PFSK-1 (cell line): ENCODE results near the gene KRI1.

Source experiments
- FOXP2 ChIP-seq: optimal IDR thresholded peaks from 2 replicates; pipeline ENCODE3; 2011; ENCODE audit warnings: borderline replicate concordance, control low read depth, inconsistent platforms; ENCODE audit not compliant: insufficient read depth; ENCODE audit errors: extremely low read length, extremely low read depth
- POLR2AphosphoS5 ChIP-seq: IDR thresholded peaks from 2 replicates; pipeline ENCODE4 v1.6.1; 2012; ENCODE audit warnings: low read depth, mild to moderate bottlenecking, control low read depth, low read length, moderate library complexity
- SIN3A ChIP-seq: IDR thresholded peaks from 2 replicates; pipeline ENCODE4 v1.6.1; 2012; ENCODE audit warnings: mild to moderate bottlenecking, low read length, moderate library complexity, borderline replicate concordance; ENCODE audit not compliant: insufficient read depth
- TAF1 ChIP-seq: IDR thresholded peaks from 2 replicates; pipeline ENCODE4 v1.6.1; 2012; ENCODE audit warnings: low read length, control low read depth, borderline replicate concordance; ENCODE audit not compliant: insufficient read depth
- TF ChIP-seq, protein P1 (sequence below), 2 experiments: IDR thresholded peaks; 2 replicates each; pipeline versions ENCODE4 v1.6.1 to v1.8.0; 2011 to 2012; ENCODE audit warnings: low read depth in 2 of 2, low read length in 2 of 2, control low read depth in 1 of 2, inconsistent platforms in 1 of 2, mild to moderate bottlenecking in 1 of 2, moderate library complexity in 1 of 2; ENCODE audit not compliant: insufficient read depth in 1 of 2

KRI1 gene

GRCh38 chr19:10517760-10518443, 47.9 kb downstream of the KRI1 start:
- TF ChIP-seq SIN3A: 0 out of 2 replicates have a peak, but pooled peaks have one; percentile 42
- TF ChIP-seq POLR2AphosphoS5: peak; percentile 63
- TF ChIP-seq, protein P1, sequence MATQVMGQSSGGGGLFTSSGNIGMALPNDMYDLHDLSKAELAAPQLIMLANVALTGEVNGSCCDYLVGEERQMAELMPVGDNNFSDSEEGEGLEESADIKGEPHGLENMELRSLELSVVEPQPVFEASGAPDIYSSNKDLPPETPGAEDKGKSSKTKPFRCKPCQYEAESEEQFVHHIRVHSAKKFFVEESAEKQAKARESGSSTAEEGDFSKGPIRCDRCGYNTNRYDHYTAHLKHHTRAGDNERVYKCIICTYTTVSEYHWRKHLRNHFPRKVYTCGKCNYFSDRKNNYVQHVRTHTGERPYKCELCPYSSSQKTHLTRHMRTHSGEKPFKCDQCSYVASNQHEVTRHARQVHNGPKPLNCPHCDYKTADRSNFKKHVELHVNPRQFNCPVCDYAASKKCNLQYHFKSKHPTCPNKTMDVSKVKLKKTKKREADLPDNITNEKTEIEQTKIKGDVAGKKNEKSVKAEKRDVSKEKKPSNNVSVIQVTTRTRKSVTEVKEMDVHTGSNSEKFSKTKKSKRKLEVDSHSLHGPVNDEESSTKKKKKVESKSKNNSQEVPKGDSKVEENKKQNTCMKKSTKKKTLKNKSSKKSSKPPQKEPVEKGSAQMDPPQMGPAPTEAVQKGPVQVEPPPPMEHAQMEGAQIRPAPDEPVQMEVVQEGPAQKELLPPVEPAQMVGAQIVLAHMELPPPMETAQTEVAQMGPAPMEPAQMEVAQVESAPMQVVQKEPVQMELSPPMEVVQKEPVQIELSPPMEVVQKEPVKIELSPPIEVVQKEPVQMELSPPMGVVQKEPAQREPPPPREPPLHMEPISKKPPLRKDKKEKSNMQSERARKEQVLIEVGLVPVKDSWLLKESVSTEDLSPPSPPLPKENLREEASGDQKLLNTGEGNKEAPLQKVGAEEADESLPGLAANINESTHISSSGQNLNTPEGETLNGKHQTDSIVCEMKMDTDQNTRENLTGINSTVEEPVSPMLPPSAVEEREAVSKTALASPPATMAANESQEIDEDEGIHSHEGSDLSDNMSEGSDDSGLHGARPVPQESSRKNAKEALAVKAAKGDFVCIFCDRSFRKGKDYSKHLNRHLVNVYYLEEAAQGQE (IDR thresholded peaks at IDR 0.05; ENCODE audit: insufficient read depth in 1 of 2, low read depth in 2 of 2, low read length in 2 of 2): 0 out of 4 replicates have a peak, but pooled peaks of 1 of the 2 experiments have one; percentile 0
- TF ChIP-seq TAF1: peak; percentile 66; the same call in 1 of the 2 replicates
- TF ChIP-seq FOXP2: no peak

DNA sequence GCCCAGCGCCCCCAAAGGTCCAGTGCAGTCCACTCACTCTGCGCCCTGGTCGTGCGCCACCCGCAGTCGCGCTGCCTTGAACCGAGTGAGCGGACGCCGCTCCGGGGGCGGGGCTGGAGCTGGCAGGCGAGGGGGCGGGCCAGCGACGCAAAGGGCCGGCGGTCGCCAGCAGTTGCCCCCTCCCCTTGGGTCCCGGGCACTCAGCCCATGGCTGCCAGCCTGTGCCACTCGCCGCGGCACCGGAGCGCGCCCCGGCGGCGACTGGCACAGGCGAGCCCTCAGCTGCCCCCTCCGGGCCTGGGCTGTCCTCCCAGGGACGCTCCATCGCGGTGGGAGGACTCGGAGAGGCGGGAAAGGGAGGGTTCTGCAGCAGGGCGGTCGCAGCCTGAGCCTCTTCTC, 48.5 kb downstream of the KRI1 start, which contains the start of gene S1PR5:
TSS of gene S1PR5 (minus strand) at position 87 of the 399 bp plus-strand sequence. CDS start 2,436 bp downstream, outside the sequence.
- TF ChIP-seq TAF1 (no peak), SIN3A (peak; percentile 69; the same call in 1 of the 2 replicates), FOXP2 (no peak), POLR2AphosphoS5 (peak; percentile 37; the same call in 1 of the 2 replicates)
- TF ChIP-seq, protein P1 (IDR thresholded peaks at IDR 0.05; ENCODE audit: insufficient read depth in 1 of 2, low read depth in 2 of 2, low read length in 2 of 2): 0 out of 4 replicates have a peak, but pooled peaks of 1 of the 2 experiments have one; percentile 6

GRCh38 chr19:10516671-10517286, 49.0 kb downstream of the KRI1 start:
- TF ChIP-seq SIN3A: no peak
- TF ChIP-seq TAF1: no peak
- TF ChIP-seq FOXP2: no peak
- TF ChIP-seq, protein P1 (IDR thresholded peaks at IDR 0.05; ENCODE audit: insufficient read depth in 1 of 2, low read depth in 2 of 2, low read length in 2 of 2): no peak

DNA sequence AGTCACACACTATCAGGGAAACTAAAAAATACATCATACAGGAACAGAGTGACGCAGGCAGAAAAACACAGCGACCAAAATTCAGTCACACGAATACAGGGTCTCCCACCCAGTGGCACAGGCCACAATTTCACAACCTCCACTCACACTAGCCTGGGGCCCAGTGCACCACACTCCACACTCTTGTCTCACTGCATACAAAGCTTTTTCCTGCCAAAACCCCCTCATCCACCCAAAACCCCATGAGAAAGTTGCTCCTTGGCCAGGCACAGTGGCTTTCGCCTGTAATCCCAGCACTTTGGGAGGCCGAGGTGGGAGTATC, 49.8 kb downstream of the KRI1 start:
- TF ChIP-seq TAF1: no peak
- TF ChIP-seq, protein P1 (IDR thresholded peaks at IDR 0.05; ENCODE audit: insufficient read depth in 1 of 2, low read depth in 2 of 2, low read length in 2 of 2): no peak
- TF ChIP-seq SIN3A: no peak
- TF ChIP-seq FOXP2: no peak
- no peak for TF ChIP-seq POLR2AphosphoS5
